WTC11 (cell line): ENCODE results near the gene AGAP1. TPM values are rescaled to one million over a fixed set of nuclear protein-coding genes. Genes with fewer than 3 reads are reported as not detected.
A peak's percentile ranks its signal among the peaks of the same experiment; 100 is the strongest.

Source experiments
- ATAC-seq: fragments of 200-7000 bp; cut with Tn5 transposase; 2 replicates; pipeline ENCODE4 v1.10.0; 2021; ENCODE audit warnings: mild to moderate bottlenecking, moderate library complexity
- CTCF ChIA-PET: fragments of 300-600 bp; sonication (Branson Sonifier 250); formaldehyde crosslinking; loops from one replicate; lab custom pipeline; 2021; ENCODE audit warnings: antibody characterized with exemption; lab: Charles Lee
- POLR2A ChIA-PET: fragments of 350-600 bp; sonication (Branson Sonifier 250); formaldehyde crosslinking; loops from one replicate; lab custom pipeline; 2021; ENCODE audit warnings: antibody characterized with exemption; lab: Charles Lee
- DNase-seq: peaks from one replicate; pipeline ENCODE4 v3.0.0; 2021; ENCODE audit warnings: low spot score
- H3K27ac Mint-ChIP-seq: 2 replicates; pipeline ENCODE4 v1.8.0; 2021; ENCODE audit warnings: mixed read lengths
- H3K27me3 Mint-ChIP-seq: 2 replicates; pipeline ENCODE4 v1.8.0; 2021; ENCODE audit warnings: low read depth, mild to moderate bottlenecking, moderate library complexity, mixed read lengths
- H3K36me3 Mint-ChIP-seq: 2 replicates; pipeline ENCODE4 v1.8.0; 2021; ENCODE audit warnings: mixed read lengths
- H3K4me1 Mint-ChIP-seq: 2 replicates; pipeline ENCODE4 v1.8.0; 2022; ENCODE audit warnings: mixed read lengths
- H3K4me3 Mint-ChIP-seq: 2 replicates; pipeline ENCODE4 v1.8.0; 2021; ENCODE audit warnings: mild to moderate bottlenecking, moderate library complexity, mixed read lengths
- H3K9me3 Mint-ChIP-seq: 2 replicates; pipeline ENCODE4 v1.8.0; 2021; ENCODE audit warnings: mixed read lengths
- CTCF ChIP-seq: fragments of 200-600 bp; IDR thresholded peaks from 2 replicates; pipeline ENCODE4 v1.8.0; 2022; ENCODE audit warnings: antibody characterized with exemption
- NFATC4 ChIP-seq: fragments of 250-450 bp; sonication (Bioruptor Pico); IDR thresholded peaks from 2 replicates; pipeline ENCODE4 v1.9.0; 2021; ENCODE audit warnings: mild to moderate bottlenecking
- total RNA-seq: library from RNA; stranded (reverse); gene quantifications from 3 replicates; pipeline ENCODE4 v1.2.3, GENCODE V29; 2021

Gene AGAP1
- total RNA-seq, 1 experiment from 2014 or later, result 49.3 TPM

GRCh38 chr2:236180831-236181453, 687.1 kb downstream of the AGAP1 start:
- Mint-ChIP-seq H3K27me3 (peaks cover 40% of the 10 kb centered on the region), H3K4me3 (no peak overlapping the region), H3K4me1 (peaks cover 23% of the 10 kb centered on the region), H3K9me3 (peaks cover 26% of the 10 kb centered on the region), H3K27ac (no peak overlapping the region), H3K36me3 (peaks cover 14% of the 10 kb centered on the region)
- CTCF ChIA-PET, result interaction anchor here (0.5 to 3.9 kb wide), 53 partner anchors 10 to 676 kb away, joined by 3 to 37 read pairs (median 5); partner anchors contain the start of gene GBX2
- POLR2A ChIA-PET, result interaction anchor here (0.6 kb wide), 1 partner anchor 912 kb away, joined by 3 read pairs; no protein-coding TSS in a partner anchor
- TF ChIP-seq CTCF (peak; percentile 78), NFATC4 (CRISPR knock-in tag) (no peak)
- DNase-seq (peak; percentile 78), ATAC-seq (peak; percentile 11; the same call in 1 of the 2 replicates)
